GM10248 (cell line): ENCODE data around the gene ZCCHC10.
"Not testable (repeated sequence)": the region's sequence is repeated elsewhere in the genome, so short reads cannot be mapped to it uniquely, and the experiment has no call there.

ENCODE experiments used
- CTCF ChIA-PET: fragments of 300-600 bp; sonication (Branson Sonifier 250); formaldehyde crosslinking; extraction: SDS; loops from one replicate; lab custom pipeline; 2021; ENCODE audit warnings: antibody characterized with exemption; lab: Yijun Ruan, JAX
- POLR2A ChIA-PET: fragments of 350-650 bp; sonication (Branson Sonifier 250); formaldehyde crosslinking; extraction: SDS; loops from one replicate; lab custom pipeline; 2020; ENCODE audit warnings: antibody characterized with exemption; lab: Yijun Ruan, JAX
- DNase-seq: peaks from one replicate; pipeline ENCODE4 v3.0.0; 2012; ENCODE audit errors: extremely low spot score
- TF ChIP-seq, protein P1 (sequence below): IDR thresholded peaks from 2 replicates; pipeline ENCODE4 v1.5.1; 2012; ENCODE audit warnings: mild to moderate bottlenecking, low read depth; ENCODE audit errors: extremely low read depth, missing control alignments, control extremely low read depth

The ZCCHC10 gene

GRCh38 chr5:133041910-133042309 lies 15.6 kb upstream of the ZCCHC10 start:
- TF ChIP-seq, protein P1, sequence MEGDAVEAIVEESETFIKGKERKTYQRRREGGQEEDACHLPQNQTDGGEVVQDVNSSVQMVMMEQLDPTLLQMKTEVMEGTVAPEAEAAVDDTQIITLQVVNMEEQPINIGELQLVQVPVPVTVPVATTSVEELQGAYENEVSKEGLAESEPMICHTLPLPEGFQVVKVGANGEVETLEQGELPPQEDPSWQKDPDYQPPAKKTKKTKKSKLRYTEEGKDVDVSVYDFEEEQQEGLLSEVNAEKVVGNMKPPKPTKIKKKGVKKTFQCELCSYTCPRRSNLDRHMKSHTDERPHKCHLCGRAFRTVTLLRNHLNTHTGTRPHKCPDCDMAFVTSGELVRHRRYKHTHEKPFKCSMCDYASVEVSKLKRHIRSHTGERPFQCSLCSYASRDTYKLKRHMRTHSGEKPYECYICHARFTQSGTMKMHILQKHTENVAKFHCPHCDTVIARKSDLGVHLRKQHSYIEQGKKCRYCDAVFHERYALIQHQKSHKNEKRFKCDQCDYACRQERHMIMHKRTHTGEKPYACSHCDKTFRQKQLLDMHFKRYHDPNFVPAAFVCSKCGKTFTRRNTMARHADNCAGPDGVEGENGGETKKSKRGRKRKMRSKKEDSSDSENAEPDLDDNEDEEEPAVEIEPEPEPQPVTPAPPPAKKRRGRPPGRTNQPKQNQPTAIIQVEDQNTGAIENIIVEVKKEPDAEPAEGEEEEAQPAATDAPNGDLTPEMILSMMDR, result no peak
- ChIA-PET POLR2A (no interaction called here), CTCF (no interaction called here)
- no peak for DNase-seq

GRCh38 chr5:133041157-133041784 lies 14.9 kb upstream of the ZCCHC10 start:
- POLR2A ChIA-PET, result no interaction called here
- no peak for DNase-seq
- CTCF ChIA-PET, result interaction anchor here (1.7 kb wide), 1 partner anchor 8 kb away, joined by 3 read pairs; no protein-coding TSS in a partner anchor
- TF ChIP-seq, protein P1, result no peak

- CTCF ChIA-PET, result interaction anchor here (1.0 kb wide), 1 partner anchor 9 kb away, joined by 3 read pairs; no protein-coding TSS in a partner anchor
- DNase-seq, POLR2A ChIA-PET: not testable (repeated sequence)
Observed at GRCh38 chr5:133036677-133037076, 10.3 kb upstream of the ZCCHC10 start.

DNA sequence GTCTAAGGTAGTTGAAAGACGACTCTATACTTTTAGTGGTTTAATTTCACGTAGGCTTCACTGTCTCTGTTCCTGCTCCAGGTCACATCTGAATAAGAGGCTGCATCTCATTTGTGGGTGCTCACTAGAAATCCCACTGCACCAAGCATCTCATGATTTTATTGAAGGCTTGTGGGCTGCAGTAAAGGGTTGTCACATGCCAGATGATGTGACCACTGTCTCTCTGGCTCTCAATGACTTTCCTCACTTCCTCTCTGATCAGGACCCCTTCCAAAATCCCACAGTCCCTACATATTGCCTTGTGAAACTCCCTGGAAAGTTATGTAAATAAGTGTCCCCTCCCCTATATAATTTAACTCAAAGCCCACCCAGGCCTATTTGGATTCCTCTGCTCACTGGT lies 8.9 kb upstream of the ZCCHC10 start:
- ChIA-PET CTCF (interaction anchor here (1.6 kb wide), 1 partner anchor 15 kb away, joined by 5 read pairs; no protein-coding TSS in a partner anchor), POLR2A (no interaction called here)
- TF ChIP-seq, protein P1, result no peak

GRCh38 chr5:133034064-133034463 lies 7.7 kb upstream of the ZCCHC10 start:
- POLR2A ChIA-PET, result no interaction called here
- CTCF ChIA-PET, result interaction anchor here (1.6 kb wide), 1 partner anchor 16 kb away, joined by 5 read pairs; no protein-coding TSS in a partner anchor

More for the DNA sequence above, 8.9 kb upstream of the ZCCHC10 start:
- no peak for DNase-seq

GRCh38 chr5:133032852-133033742 lies 6.7 kb upstream of the ZCCHC10 start:
- peak; percentile 38 for DNase-seq
- TF ChIP-seq, protein P1, result no peak
- CTCF ChIA-PET, result interaction anchor here (1.3 to 1.6 kb wide), 5 partner anchors 12 to 71 kb away, joined by 3 to 5 read pairs (median 4); no protein-coding TSS in a partner anchor
- POLR2A ChIA-PET, result interaction anchor here (0.8 kb wide), 1 partner anchor 18 kb away, joined by 3 read pairs; the partner anchor contains the start of gene HSPA4

More at GRCh38 chr5:133034064-133034463, 7.7 kb upstream of the ZCCHC10 start:
- DNase-seq, result no peak
- TF ChIP-seq, protein P1, result no peak
